Liver (tissue), 9 donors: Measurements from ENCODE around the gene SLC2A1. TPM values are rescaled to one million over a fixed set of nuclear protein-coding genes. Genes with fewer than 3 reads are reported as not detected.

Source experiments
- DNase-seq: peaks from one replicate; pipeline ENCODE4 v3.0.0-alpha.2; 2017; ENCODE audit warnings: low spot score
- H3K27ac ChIP-seq, 2 donors: one replicate each; pipeline ENCODE4 v1.7.0; 2013; ENCODE audit warnings: inconsistent platforms in 2 of 2, low read length in 2 of 2, control low read depth in 1 of 2, low read depth in 1 of 2, mild to moderate bottlenecking in 1 of 2
- H3K27me3 ChIP-seq, 4 donors: one replicate each; pipeline versions ENCODE4 v1.6.1 to v1.7.0; 2013; ENCODE audit warnings: low read length in 3 of 4, inconsistent platforms in 1 of 4, mild to moderate bottlenecking in 1 of 4, moderate library complexity in 1 of 4; ENCODE audit not compliant: control insufficient read depth in 4 of 4, insufficient read depth in 4 of 4
- H3K36me3 ChIP-seq, 4 donors: one replicate each; pipeline versions ENCODE4 v1.6.1 to v1.7.0; 2013; ENCODE audit warnings: low read length in 3 of 4, mild to moderate bottlenecking in 3 of 4, low read depth in 1 of 4, moderate library complexity in 1 of 4; ENCODE audit not compliant: control insufficient read depth in 4 of 4, insufficient read depth in 3 of 4
- H3K4me1 ChIP-seq, 4 donors: one replicate each; pipeline versions ENCODE4 v1.6.1 to v1.7.0; 2013; ENCODE audit warnings: low read length in 3 of 4, mild to moderate bottlenecking in 3 of 4, moderate library complexity in 1 of 4; ENCODE audit not compliant: control insufficient read depth in 4 of 4, insufficient read depth in 4 of 4
- H3K4me3 ChIP-seq, 3 donors: one replicate each; pipeline versions ENCODE4 v1.6.1 to v1.7.0; 2013; ENCODE audit warnings: low read length in 3 of 3, control low read depth in 1 of 3, low read depth in 1 of 3, mild to moderate bottlenecking in 1 of 3
- H3K9ac ChIP-seq, 2 donors: one replicate each; pipeline ENCODE4 v1.7.0; 2013; ENCODE audit warnings: low read length in 2 of 2, mild to moderate bottlenecking in 2 of 2, moderate library complexity in 2 of 2, control low read depth in 1 of 2, low read depth in 1 of 2
- H3K9me3 ChIP-seq, 4 donors: one replicate each; pipeline versions ENCODE4 v1.6.1 to v1.7.0; 2013; ENCODE audit warnings: low read length in 3 of 4; ENCODE audit not compliant: control insufficient read depth in 4 of 4
- FOXA1 ChIP-seq: IDR thresholded peaks from 2 replicates; pipeline ENCODE4 v1.6.1; 2016; ENCODE audit warnings: antibody characterized with exemption
- FOXA2 ChIP-seq: IDR thresholded peaks from 2 replicates; pipeline ENCODE4 v1.6.1; 2016; ENCODE audit warnings: antibody characterized with exemption
- GABPA ChIP-seq, 2 donors: IDR thresholded peaks in 1 of 2; conservative IDR thresholded peaks in 1 of 2; 2 replicates each; pipeline ENCODE4 v1.6.1; 2016; ENCODE audit warnings: antibody characterized with exemption in 2 of 2, mild to moderate bottlenecking in 1 of 2, moderate library complexity in 1 of 2
- JUND ChIP-seq, 2 donors: IDR thresholded peaks; 2 replicates each; pipeline ENCODE4 v1.6.1; 2016; ENCODE audit warnings: antibody characterized with exemption in 2 of 2
- NR2F2 ChIP-seq: IDR thresholded peaks from 2 replicates; pipeline ENCODE4 v1.6.1; 2016; ENCODE audit warnings: antibody characterized with exemption
- REST ChIP-seq: IDR thresholded peaks from 2 replicates; pipeline ENCODE4 v1.6.1; 2016; ENCODE audit warnings: antibody characterized with exemption, mild to moderate bottlenecking
- RXRA ChIP-seq, 2 donors: IDR thresholded peaks; 2 replicates each; pipeline ENCODE4 v1.6.1; 2017 to 2018; ENCODE audit warnings: antibody characterized with exemption in 2 of 2, mild to moderate bottlenecking in 1 of 2
- SP1 ChIP-seq: IDR thresholded peaks from 2 replicates; pipeline ENCODE4 v1.6.1; 2018; ENCODE audit warnings: antibody characterized with exemption, mild to moderate bottlenecking
- TAF1 ChIP-seq: conservative IDR thresholded peaks from 2 replicates; pipeline ENCODE4 v1.6.1; 2016; ENCODE audit warnings: antibody characterized with exemption, mild to moderate bottlenecking
- WGBS: extraction: QIAGEN DNeasy Blood & Tissue Kit; methylation state at CpG from one replicate; pipeline ENCODE4 v1.1.7; 2013; 5-methylcytosine and 5-hydroxymethylcytosine counted together
- polyA plus RNA-seq, 2 donors: library from polyadenylated mRNA; stranded (reverse) in 1 of 2; unstranded in 1 of 2; fragments of 200-250 nt in 1 of 2; fragments of >200 nt in 1 of 2; fragmentation: Nextera tagmentation in 1 of 2; extraction: Ambion mirVana in 1 of 2; gene quantifications; one replicate each; pipeline versions ENCODE4 v1.2.1 to v1.2.3, GENCODE V29; 2013 to 2015
- total RNA-seq, 2 donors: library from RNA; depleted of rRNA; stranded (reverse); fragments of >200 nt; gene quantifications; one replicate each; pipeline ENCODE4 v1.2.3, GENCODE V29; 2014
- TF ChIP-seq, protein P1 (sequence below): IDR thresholded peaks from 2 replicates; pipeline ENCODE4 v1.6.1; 2016; ENCODE audit warnings: antibody characterized with exemption
- TF ChIP-seq, protein P2 (sequence below): fragments of 150-350 bp; IDR thresholded peaks from 2 replicates; pipeline ENCODE4 v1.5.1; 2017; ENCODE audit warnings: improper control_type of control experiment, low read depth, low read length; ENCODE audit not compliant: missing input control
- TF ChIP-seq, protein P3 (sequence below): IDR thresholded peaks from 2 replicates; pipeline ENCODE4 v1.6.1; 2016; ENCODE audit warnings: antibody characterized with exemption
- donor health status: healthy.
- donor health status: healthy.
- donor health status: healthy.
- donor health status: healthy.
- donor health status: healthy.

SLC2A1 gene
- total and polyA plus RNA-seq, 4 donors, result 1.1 to 675 (median 3.0) TPM

DNA sequence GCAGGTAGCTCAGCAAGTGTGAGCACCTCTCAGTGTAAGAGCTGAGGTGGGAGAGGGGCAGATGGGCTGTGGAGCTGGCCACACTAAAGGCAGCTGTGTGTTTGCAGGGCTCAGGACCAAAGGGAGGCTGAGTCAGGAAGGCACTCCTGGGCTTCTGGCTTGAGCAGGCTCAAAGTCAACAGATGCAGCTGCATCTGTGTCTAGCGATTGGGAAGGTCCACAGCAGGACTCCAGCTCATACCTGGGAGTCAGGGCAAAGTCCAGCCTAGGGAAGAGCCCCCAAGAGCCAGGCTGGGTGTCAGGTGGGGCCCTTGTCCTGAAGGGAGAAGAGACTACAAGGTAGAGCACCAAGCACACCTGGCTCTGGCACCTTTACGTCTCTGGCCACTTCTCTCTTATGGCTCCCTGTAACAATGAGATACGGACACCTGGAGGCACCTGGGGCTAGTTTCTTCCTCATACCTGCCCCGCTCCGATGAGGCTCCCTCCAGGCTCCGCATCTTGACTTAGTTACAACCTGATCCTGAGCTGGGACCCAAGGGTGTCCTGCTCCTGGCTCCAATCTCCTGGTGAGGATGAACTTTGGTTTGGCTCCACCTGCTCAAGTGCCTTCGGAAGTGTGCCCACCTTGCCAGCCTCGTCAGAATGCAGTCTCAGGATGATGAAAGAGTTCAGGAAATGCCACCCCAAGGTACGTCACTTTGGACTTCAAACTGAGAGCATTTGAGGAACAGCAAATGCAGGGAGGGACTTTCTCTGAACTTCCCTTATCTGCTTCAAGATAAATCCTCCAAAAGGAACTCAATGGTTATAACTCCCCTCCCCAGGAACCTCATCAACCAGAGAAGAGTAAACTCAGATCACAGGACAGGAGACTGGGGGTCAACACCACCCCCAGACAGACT lies 21.5 kb upstream of the SLC2A1 start:
- no peak overlapping the region for H3K27ac ChIP-seq
- TF ChIP-seq FOXA1, result no peak
- no peak for DNase-seq
- no peaks in the 10 kb centered on the region for H3K36me3 ChIP-seq
- 63% methylated on average over 9 of the region's 9 CpGs for WGBS
- no peak overlapping the region for H3K9ac ChIP-seq
- H3K4me1 ChIP-seq, result no peaks in the 10 kb centered on the region
- no peaks in the 10 kb centered on the region for H3K9me3 ChIP-seq
- H3K27me3 ChIP-seq, result peaks cover 0 to 3% (median 0%) of the 10 kb centered on the region in 4 donors
- H3K4me3 ChIP-seq, result no peak overlapping the region

DNA sequence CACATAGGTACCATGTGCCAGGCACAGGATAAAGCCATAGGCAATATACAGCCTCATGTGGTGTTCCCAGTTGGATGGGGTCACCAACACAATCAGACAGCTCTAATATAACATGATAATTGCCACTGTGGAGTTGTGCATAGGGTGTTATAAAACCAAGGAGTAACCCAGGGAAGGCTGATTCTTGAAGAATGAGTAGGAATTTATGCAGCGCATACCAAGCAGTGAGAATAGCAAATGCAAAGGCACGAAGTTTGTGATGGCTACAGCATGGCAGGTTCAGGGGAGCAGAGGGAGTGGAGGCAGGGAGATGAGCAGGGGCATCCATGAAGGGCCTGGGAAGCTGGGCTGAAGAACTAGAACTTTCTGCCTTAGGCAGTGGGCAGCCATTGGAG lies 20.4 kb upstream of the SLC2A1 start:
- Histone ChIP-seq H3K4me1 (no peaks in the 10 kb centered on the region), H3K36me3 (no peaks in the 10 kb centered on the region), H3K9ac (no peak overlapping the region), H3K27me3 (peaks cover 0 to 3% (median 0%) of the 10 kb centered on the region in 4 donors), H3K27ac (no peak overlapping the region), H3K4me3 (no peak overlapping the region), H3K9me3 (no peaks in the 10 kb centered on the region)
- 93% methylated on average over 2 of the region's 2 CpGs for WGBS
- no peak for DNase-seq
- TF ChIP-seq, protein P1, sequence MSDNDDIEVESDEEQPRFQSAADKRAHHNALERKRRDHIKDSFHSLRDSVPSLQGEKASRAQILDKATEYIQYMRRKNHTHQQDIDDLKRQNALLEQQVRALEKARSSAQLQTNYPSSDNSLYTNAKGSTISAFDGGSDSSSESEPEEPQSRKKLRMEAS, result no peak
- TF ChIP-seq FOXA2, result no peak
- TF ChIP-seq, protein P2, sequence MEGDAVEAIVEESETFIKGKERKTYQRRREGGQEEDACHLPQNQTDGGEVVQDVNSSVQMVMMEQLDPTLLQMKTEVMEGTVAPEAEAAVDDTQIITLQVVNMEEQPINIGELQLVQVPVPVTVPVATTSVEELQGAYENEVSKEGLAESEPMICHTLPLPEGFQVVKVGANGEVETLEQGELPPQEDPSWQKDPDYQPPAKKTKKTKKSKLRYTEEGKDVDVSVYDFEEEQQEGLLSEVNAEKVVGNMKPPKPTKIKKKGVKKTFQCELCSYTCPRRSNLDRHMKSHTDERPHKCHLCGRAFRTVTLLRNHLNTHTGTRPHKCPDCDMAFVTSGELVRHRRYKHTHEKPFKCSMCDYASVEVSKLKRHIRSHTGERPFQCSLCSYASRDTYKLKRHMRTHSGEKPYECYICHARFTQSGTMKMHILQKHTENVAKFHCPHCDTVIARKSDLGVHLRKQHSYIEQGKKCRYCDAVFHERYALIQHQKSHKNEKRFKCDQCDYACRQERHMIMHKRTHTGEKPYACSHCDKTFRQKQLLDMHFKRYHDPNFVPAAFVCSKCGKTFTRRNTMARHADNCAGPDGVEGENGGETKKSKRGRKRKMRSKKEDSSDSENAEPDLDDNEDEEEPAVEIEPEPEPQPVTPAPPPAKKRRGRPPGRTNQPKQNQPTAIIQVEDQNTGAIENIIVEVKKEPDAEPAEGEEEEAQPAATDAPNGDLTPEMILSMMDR, result no peak
- no peak for TF ChIP-seq NR2F2
- TF ChIP-seq REST, result no peak
- TF ChIP-seq RXRA (IDR thresholded peaks at IDR 0.05), result no peak
- TF ChIP-seq TAF1, result no peak
- TF ChIP-seq FOXA1, result no peak
- no peak for TF ChIP-seq SP1
- TF ChIP-seq JUND (IDR thresholded peaks at IDR 0.05), result no peak
- no peak for TF ChIP-seq GABPA (IDR thresholded peaks at IDR 0.05 in 1 of 2, conservative IDR thresholded peaks at IDR 0.05 in 1 of 2)
- TF ChIP-seq, protein P3, sequence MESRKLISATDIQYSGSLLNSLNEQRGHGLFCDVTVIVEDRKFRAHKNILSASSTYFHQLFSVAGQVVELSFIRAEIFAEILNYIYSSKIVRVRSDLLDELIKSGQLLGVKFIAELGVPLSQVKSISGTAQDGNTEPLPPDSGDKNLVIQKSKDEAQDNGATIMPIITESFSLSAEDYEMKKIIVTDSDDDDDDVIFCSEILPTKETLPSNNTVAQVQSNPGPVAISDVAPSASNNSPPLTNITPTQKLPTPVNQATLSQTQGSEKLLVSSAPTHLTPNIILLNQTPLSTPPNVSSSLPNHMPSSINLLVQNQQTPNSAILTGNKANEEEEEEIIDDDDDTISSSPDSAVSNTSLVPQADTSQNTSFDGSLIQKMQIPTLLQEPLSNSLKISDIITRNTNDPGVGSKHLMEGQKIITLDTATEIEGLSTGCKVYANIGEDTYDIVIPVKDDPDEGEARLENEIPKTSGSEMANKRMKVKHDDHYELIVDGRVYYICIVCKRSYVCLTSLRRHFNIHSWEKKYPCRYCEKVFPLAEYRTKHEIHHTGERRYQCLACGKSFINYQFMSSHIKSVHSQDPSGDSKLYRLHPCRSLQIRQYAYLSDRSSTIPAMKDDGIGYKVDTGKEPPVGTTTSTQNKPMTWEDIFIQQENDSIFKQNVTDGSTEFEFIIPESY, result no peak
